ENCODE measurements around the gene BTNL8.

GRCh38 chr5:180932660-180933059, 33.7 kb downstream of the BTNL8 start:
- no peak for TF ChIP-seq ZNF565 (CRISPR knock-in tag; conservative IDR thresholded peaks at IDR 0.05; ENCODE audit: low read depth)
- TF ChIP-seq ZFP30 (CRISPR knock-in tag; IDR thresholded peaks at IDR 0.05) = no peak
- no peak for TF ChIP-seq PPARA (CRISPR knock-in tag; IDR thresholded peaks at IDR 0.05; ENCODE audit: borderline replicate concordance)
- TF ChIP-seq TCF4 (CRISPR knock-in tag; IDR thresholded peaks at IDR 0.05; ENCODE audit: borderline replicate concordance) = no peak
- TF ChIP-seq ZFP3 (CRISPR knock-in tag; IDR thresholded peaks at IDR 0.05) = no peak
- no peak for TF ChIP-seq BACH2 (CRISPR knock-in tag; IDR thresholded peaks at IDR 0.05; ENCODE audit: borderline replicate concordance)
- TF ChIP-seq ESRRG (CRISPR knock-in tag; IDR thresholded peaks at IDR 0.05) = no peak
- TF ChIP-seq ARNTL (CRISPR knock-in tag; IDR thresholded peaks at IDR 0.05; ENCODE audit: borderline replicate concordance, low read depth) = no peak

All from SK-N-SH treated with all-trans-retinoic acid at 6 μM for 48 hours (cell line).